Mesendoderm (in vitro differentiated cells): ENCODE data around the gene ATP5PB.

Experiments used
- DNase-seq: peaks from one replicate; pipeline ENCODE4 v3.0.0; 2013
- H2AK5ac ChIP-seq: 2 replicates; pipeline ENCODE4 v1.6.1; 2013; ENCODE audit warnings: low read length, inconsistent platforms
- H2BK120ac ChIP-seq: 2 replicates; pipeline ENCODE4 v1.6.1; 2013; ENCODE audit warnings: low read depth, mild to moderate bottlenecking, low read length, moderate library complexity, mixed read lengths
- H2BK15ac ChIP-seq: replicated peaks from 2 replicates; pipeline ENCODE4 v1.6.1; 2013; ENCODE audit warnings: low read depth, mild to moderate bottlenecking, moderate library complexity
- H2BK5ac ChIP-seq: 2 replicates; pipeline ENCODE4 v1.6.1; 2013; ENCODE audit warnings: low read length, inconsistent platforms
- H3K18ac ChIP-seq: 2 replicates; pipeline ENCODE4 v1.6.1; 2013; ENCODE audit warnings: mild to moderate bottlenecking, low read length, mixed read lengths
- H3K23ac ChIP-seq: one replicate; pipeline ENCODE4 v1.6.1; 2013; ENCODE audit warnings: low read length
- H3K27ac ChIP-seq: 2 replicates; pipeline ENCODE4 v1.5.1; 2013; ENCODE audit warnings: low read depth, mild to moderate bottlenecking, inconsistent platforms, low read length, moderate library complexity
- H3K27me3 ChIP-seq: 2 replicates; pipeline ENCODE4 v1.6.1; 2013; ENCODE audit warnings: low read length, control low read depth, mild to moderate bottlenecking, inconsistent platforms; ENCODE audit not compliant: insufficient read depth, poor library complexity
- H3K36me3 ChIP-seq: 2 replicates; pipeline ENCODE4 v1.6.1; 2013; ENCODE audit warnings: low read length, inconsistent platforms; ENCODE audit not compliant: control insufficient read depth, insufficient read depth
- H3K4ac ChIP-seq: one replicate; pipeline ENCODE4 v1.6.1; 2013; ENCODE audit warnings: low read depth, mild to moderate bottlenecking, low read length, moderate library complexity
- H3K4me1 ChIP-seq: 2 replicates; pipeline ENCODE4 v1.6.1; 2013; ENCODE audit warnings: low read depth, low read length, inconsistent platforms; ENCODE audit not compliant: control insufficient read depth
- H3K4me2 ChIP-seq: 2 replicates; pipeline ENCODE4 v1.6.1; 2013; ENCODE audit warnings: low read length
- H3K4me3 ChIP-seq: 2 replicates; pipeline ENCODE4 v1.5.1; 2013; ENCODE audit warnings: mild to moderate bottlenecking, low read length
- H3K56ac ChIP-seq: one replicate; pipeline ENCODE4 v1.6.1; 2013; ENCODE audit warnings: low read length
- H3K79me1 ChIP-seq: 2 replicates; pipeline ENCODE4 v1.6.1; 2013; ENCODE audit warnings: low read length, inconsistent platforms
- H3K79me2 ChIP-seq: 2 replicates; pipeline ENCODE4 v1.6.1; 2013; ENCODE audit warnings: mild to moderate bottlenecking, low read length; ENCODE audit not compliant: control insufficient read depth, insufficient read depth
- H3K9ac ChIP-seq: 2 replicates; pipeline ENCODE4 v1.6.1; 2013; ENCODE audit warnings: low read length, inconsistent platforms
- H4K5ac ChIP-seq: one replicate; pipeline ENCODE4 v1.6.1; 2013; ENCODE audit warnings: low read length
- H4K8ac ChIP-seq: one replicate; pipeline ENCODE4 v1.6.1; 2013; ENCODE audit warnings: low read depth, mild to moderate bottlenecking, control low read depth, low read length, moderate library complexity
- WGBS: extraction: QIAGEN DNeasy Blood & Tissue Kit; methylation state at CpG from one replicate; pipeline ENCODE4 v1.1.7; 2013; ENCODE audit warnings: low lambda C conversion rate, missing lambda C conversion rate; ENCODE audit not compliant: insufficient coverage; ENCODE audit errors: extremely low coverage; 5-methylcytosine and 5-hydroxymethylcytosine counted together

ATP5PB gene

GRCh38 chr1:111484391-111485026, 35.2 kb downstream of the ATP5PB start:
- no peaks in the 10 kb centered on the region for H3K79me2 ChIP-seq
- no peak overlapping the region for H2BK5ac ChIP-seq
- H2AK5ac ChIP-seq, result no peak overlapping the region
- no peaks in the 10 kb centered on the region for H3K36me3 ChIP-seq
- no peak overlapping the region for H3K23ac ChIP-seq
- no peaks in the 10 kb centered on the region for H3K27me3 ChIP-seq
- H3K27ac ChIP-seq, result no peak overlapping the region
- H3K56ac ChIP-seq, result no peak overlapping the region
- no peak overlapping the region for H3K9ac ChIP-seq
- H2BK120ac ChIP-seq, result no peak overlapping the region
- H3K4me3 ChIP-seq, result no peak overlapping the region
- no peaks in the 10 kb centered on the region for H3K4me1 ChIP-seq
- no peak overlapping the region for H3K18ac ChIP-seq
- no peak overlapping the region for H3K4ac ChIP-seq
- no peak for DNase-seq
- no peak overlapping the region for H3K4me2 ChIP-seq
- no peak overlapping the region for H2BK15ac ChIP-seq
- no peak overlapping the region for H4K8ac ChIP-seq
- H3K79me1 ChIP-seq, result no peaks in the 10 kb centered on the region
- H4K5ac ChIP-seq, result no peak overlapping the region

GRCh38 chr1:111486431-111486830, 37.2 kb downstream of the ATP5PB start:
- no peak overlapping the region for H3K4me2 ChIP-seq
- no peak overlapping the region for H2BK120ac ChIP-seq
- no peaks in the 10 kb centered on the region for H3K27me3 ChIP-seq
- no peak overlapping the region for H2BK15ac ChIP-seq
- H3K36me3 ChIP-seq, result no peaks in the 10 kb centered on the region
- no peak overlapping the region for H2AK5ac ChIP-seq
- H3K79me2 ChIP-seq, result no peaks in the 10 kb centered on the region
- H3K9ac ChIP-seq, result no peak overlapping the region
- no peak overlapping the region for H3K4ac ChIP-seq
- WGBS, result no CpG with 5 or more reads among the region's 7 CpGs
- H3K27ac ChIP-seq, result no peak overlapping the region
- H3K4me1 ChIP-seq, result no peaks in the 10 kb centered on the region
- no peak overlapping the region for H3K23ac ChIP-seq
- H3K79me1 ChIP-seq, result no peaks in the 10 kb centered on the region
- no peak overlapping the region for H3K18ac ChIP-seq
- H3K56ac ChIP-seq, result no peak overlapping the region
- H4K5ac ChIP-seq, result no peak overlapping the region
- no peak overlapping the region for H4K8ac ChIP-seq
- no peak for DNase-seq
- no peak overlapping the region for H2BK5ac ChIP-seq
- H3K4me3 ChIP-seq, result no peak overlapping the region

DNA sequence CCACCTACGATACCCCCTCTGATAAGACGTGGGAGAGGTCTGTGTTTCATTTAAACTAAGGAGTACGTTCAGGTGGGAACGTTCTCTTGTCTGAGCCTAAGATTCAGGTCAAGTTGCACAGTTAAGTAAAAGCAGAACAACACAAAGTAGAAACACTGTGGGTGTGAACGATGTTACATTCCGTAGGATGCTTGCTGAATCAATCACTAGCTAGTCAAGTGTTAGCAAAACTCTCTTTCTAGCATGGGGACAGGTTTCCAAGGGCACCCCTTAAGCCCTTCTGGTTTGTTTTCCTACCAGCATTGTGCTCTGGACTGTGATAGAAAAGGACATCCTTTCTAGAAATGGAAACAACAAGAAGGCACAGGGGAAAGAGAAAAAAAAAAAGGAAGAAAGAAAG, 37.9 kb downstream of the ATP5PB start:
- H3K4me3 ChIP-seq, result no peak overlapping the region
- H3K9ac ChIP-seq, result no peak overlapping the region
- H4K8ac ChIP-seq, result no peak overlapping the region
- H3K18ac ChIP-seq, result no peak overlapping the region
- H2BK5ac ChIP-seq, result no peak overlapping the region
- no peak overlapping the region for H2AK5ac ChIP-seq
- DNase-seq, result no peak
- H2BK120ac ChIP-seq, result no peak overlapping the region
- H2BK15ac ChIP-seq, result no peak overlapping the region
- no peak overlapping the region for H3K56ac ChIP-seq
- no CpG with 5 or more reads among the region's 6 CpGs for WGBS
- no peak overlapping the region for H4K5ac ChIP-seq
- no peaks in the 10 kb centered on the region for H3K27me3 ChIP-seq
- no peaks in the 10 kb centered on the region for H3K36me3 ChIP-seq
- H3K4me1 ChIP-seq, result no peaks in the 10 kb centered on the region
- no peaks in the 10 kb centered on the region for H3K79me1 ChIP-seq
- H3K79me2 ChIP-seq, result no peaks in the 10 kb centered on the region
- H3K23ac ChIP-seq, result no peak overlapping the region
- no peak overlapping the region for H3K4me2 ChIP-seq
- H3K4ac ChIP-seq, result no peak overlapping the region
- no peak overlapping the region for H3K27ac ChIP-seq

DNA sequence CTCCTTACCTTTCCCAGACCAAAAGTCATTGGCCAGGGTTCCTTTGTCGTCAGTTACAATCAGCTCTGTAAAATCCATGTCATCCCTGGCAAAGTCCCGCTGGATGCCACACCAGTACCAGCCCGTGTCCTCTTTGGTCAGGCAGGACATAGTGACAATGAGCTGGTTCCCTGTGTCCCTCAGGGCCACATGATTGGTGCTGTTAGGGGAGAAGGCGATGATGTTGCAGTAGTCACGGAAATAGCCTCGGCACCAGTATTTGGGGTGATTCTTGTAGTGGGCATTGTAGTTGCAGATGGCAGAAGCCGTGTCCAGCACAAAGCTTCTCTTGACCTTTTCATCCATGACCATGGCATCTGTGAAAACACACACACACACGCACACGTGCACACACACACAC, 39.4 kb downstream of the ATP5PB start:
- H3K9ac ChIP-seq, result no peak overlapping the region
- H3K27me3 ChIP-seq, result no peaks in the 10 kb centered on the region
- no peak overlapping the region for H3K4me2 ChIP-seq
- no peaks in the 10 kb centered on the region for H3K4me1 ChIP-seq
- DNase-seq, result no peak
- H3K79me2 ChIP-seq, result no peaks in the 10 kb centered on the region
- WGBS, result no CpG with 5 or more reads among the region's 9 CpGs
- H3K79me1 ChIP-seq, result no peaks in the 10 kb centered on the region
- no peak overlapping the region for H3K4me3 ChIP-seq
- no peak overlapping the region for H3K4ac ChIP-seq
- no peak overlapping the region for H3K23ac ChIP-seq
- no peak overlapping the region for H2BK120ac ChIP-seq
- H2AK5ac ChIP-seq, result no peak overlapping the region
- H4K5ac ChIP-seq, result no peak overlapping the region
- no peak overlapping the region for H3K27ac ChIP-seq
- no peak overlapping the region for H2BK15ac ChIP-seq
- H3K36me3 ChIP-seq, result no peaks in the 10 kb centered on the region
- H3K18ac ChIP-seq, result no peak overlapping the region
- H3K56ac ChIP-seq, result no peak overlapping the region
- H2BK5ac ChIP-seq, result no peak overlapping the region
- H4K8ac ChIP-seq, result no peak overlapping the region

GRCh38 chr1:111489604-111490003, 40.3 kb downstream of the ATP5PB start:
- no peak overlapping the region for H2BK120ac ChIP-seq
- H4K5ac ChIP-seq, result no peak overlapping the region
- H3K18ac ChIP-seq, result no peak overlapping the region
- H3K27me3 ChIP-seq, result no peaks in the 10 kb centered on the region
- no peak overlapping the region for H3K23ac ChIP-seq
- no peaks in the 10 kb centered on the region for H3K79me2 ChIP-seq
- H3K4me1 ChIP-seq, result no peaks in the 10 kb centered on the region
- H3K4me3 ChIP-seq, result no peak overlapping the region
- H3K4ac ChIP-seq, result no peak overlapping the region
- H3K4me2 ChIP-seq, result no peak overlapping the region
- H2BK15ac ChIP-seq, result no peak overlapping the region
- H3K9ac ChIP-seq, result no peak overlapping the region
- H2AK5ac ChIP-seq, result no peak overlapping the region
- no peak overlapping the region for H3K27ac ChIP-seq
- H4K8ac ChIP-seq, result no peak overlapping the region
- H3K79me1 ChIP-seq, result no peaks in the 10 kb centered on the region
- DNase-seq, result no peak
- no peak overlapping the region for H2BK5ac ChIP-seq
- WGBS, result no CpG with 5 or more reads among the region's 4 CpGs
- H3K36me3 ChIP-seq, result no peaks in the 10 kb centered on the region
- no peak overlapping the region for H3K56ac ChIP-seq

- no peak overlapping the region for H2BK5ac ChIP-seq
- WGBS, result no CpG with 5 or more reads among the region's 4 CpGs
- no peak overlapping the region for H2BK15ac ChIP-seq
- H4K8ac ChIP-seq, result no peak overlapping the region
- no peaks in the 10 kb centered on the region for H3K79me2 ChIP-seq
- no peak overlapping the region for H3K23ac ChIP-seq
- H3K56ac ChIP-seq, result no peak overlapping the region
- no peak for DNase-seq
- H2BK120ac ChIP-seq, result no peak overlapping the region
- no peak overlapping the region for H3K4ac ChIP-seq
- no peak overlapping the region for H3K4me2 ChIP-seq
- no peaks in the 10 kb centered on the region for H3K36me3 ChIP-seq
- H2AK5ac ChIP-seq, result no peak overlapping the region
- no peak overlapping the region for H3K18ac ChIP-seq
- H3K4me3 ChIP-seq, result no peak overlapping the region
- H3K27me3 ChIP-seq, result no peaks in the 10 kb centered on the region
- H3K27ac ChIP-seq, result no peak overlapping the region
- H3K4me1 ChIP-seq, result no peaks in the 10 kb centered on the region
- H3K9ac ChIP-seq, result no peak overlapping the region
- no peaks in the 10 kb centered on the region for H3K79me1 ChIP-seq
- H4K5ac ChIP-seq, result no peak overlapping the region
These were observed 41.0 kb downstream of the ATP5PB start for GRCh38 chr1:111490220-111490619.
